Right hindlimb (tissue), 1 donor: ENCODE data around the gene SORL1.
"Not testable (repeated sequence)": the region's sequence is repeated elsewhere in the genome, so short reads cannot be mapped to it uniquely, and the experiment has no call there.

Experiments
- DNase-seq: peaks from one replicate; pipeline ENCODE4 v3.0.0-alpha.2; 2018

Gene SORL1

GRCh38 chr11:121636081-121636799 is 184.1 kb downstream of the SORL1 start:
- DNase-seq = no peak

DNA sequence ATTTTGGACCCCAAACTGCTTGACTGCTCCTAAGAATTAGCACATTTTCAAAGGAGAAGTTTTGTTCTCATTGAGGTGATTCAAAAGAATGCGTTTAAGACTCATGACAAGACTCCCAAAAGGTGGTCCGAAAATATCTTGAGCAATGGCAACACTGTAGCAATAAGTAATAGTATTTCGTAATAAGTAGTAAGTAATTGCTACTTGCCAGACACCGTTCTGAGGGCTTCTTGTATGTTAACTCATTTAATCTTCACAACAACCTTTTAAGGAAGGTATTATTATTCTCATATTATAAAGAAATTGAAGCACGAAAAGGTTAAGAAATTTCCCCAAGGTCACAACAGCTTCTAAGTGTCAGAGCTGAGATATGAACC is 184.7 kb downstream of the SORL1 start:
- no peak for DNase-seq

DNA sequence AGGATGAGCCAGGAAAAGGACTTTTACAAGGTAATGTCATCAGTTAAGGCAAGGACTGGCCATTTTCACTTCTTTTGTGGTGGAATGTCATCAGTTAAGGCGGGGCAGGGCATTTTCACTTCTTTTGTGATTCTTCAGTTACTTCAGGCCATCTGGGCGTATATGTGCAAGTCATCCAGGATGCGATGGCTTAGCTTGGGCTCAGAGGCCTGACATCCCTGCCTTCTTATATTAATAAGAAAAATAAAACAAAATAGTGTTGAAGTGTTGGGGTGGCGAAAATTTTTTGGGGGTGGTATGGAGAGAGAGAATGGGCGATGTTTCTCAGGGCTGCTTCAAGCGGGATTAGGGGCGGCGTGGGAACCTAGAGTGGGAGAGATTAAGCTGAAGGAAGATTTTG is 185.5 kb downstream of the SORL1 start:
- DNase-seq = not testable (repeated sequence)

DNA sequence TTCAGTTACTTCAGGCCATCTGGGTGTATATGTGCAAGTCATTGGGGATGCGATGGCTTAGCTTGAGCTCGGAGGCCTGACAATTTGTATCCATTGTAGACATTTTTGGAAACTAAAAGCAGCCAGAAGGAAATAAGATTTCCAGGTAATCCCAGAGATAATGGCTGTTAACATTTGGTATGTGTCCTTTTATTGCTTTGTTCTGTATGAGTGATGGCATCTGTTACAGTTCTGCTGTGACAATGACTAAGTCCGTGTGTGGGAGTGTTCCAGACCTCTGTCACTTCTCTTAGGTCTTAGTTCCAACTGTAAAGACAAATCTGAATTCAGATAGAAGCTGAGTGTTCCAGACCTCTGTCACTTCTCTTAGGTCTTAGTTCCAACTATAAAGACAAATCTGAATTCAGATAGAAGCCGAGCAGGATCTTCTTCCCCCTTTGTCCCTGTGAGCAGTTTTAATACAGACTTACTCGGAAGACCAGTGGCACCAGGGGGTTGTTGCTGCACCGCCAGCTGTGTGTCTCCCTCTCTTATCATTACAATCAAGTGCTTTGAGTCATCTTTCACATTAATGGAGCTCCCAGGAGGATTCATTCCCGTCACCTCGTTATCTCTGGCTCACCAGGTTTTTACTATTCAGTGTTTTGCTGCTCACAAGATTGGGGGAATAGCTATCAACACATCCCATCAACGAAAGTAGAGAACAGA is 191.5 kb downstream of the SORL1 start:
- DNase-seq = no peak

- no peak for DNase-seq
Observed at GRCh38 chr11:121644187-121644512, 192.0 kb downstream of the SORL1 start.

DNA sequence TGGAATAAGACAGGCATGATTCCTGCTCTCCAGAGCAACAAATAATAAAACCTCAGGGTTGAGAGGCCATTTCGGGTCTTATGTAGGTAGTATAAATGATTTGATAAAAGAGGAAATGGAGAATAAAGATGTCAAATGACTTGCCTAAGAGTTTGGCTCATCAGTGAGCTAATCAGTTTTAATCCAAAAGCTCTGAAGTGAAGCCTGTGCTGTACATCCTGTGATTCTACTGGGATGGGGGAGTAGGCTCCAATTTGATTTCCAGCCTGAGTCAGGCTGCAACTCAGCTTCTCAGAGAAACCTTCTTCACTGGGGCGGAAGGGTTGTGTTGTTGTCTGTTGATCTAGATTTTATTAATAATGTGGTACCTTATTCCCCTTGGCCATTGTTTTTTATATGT is 192.9 kb downstream of the SORL1 start:
- no peak for DNase-seq

DNA sequence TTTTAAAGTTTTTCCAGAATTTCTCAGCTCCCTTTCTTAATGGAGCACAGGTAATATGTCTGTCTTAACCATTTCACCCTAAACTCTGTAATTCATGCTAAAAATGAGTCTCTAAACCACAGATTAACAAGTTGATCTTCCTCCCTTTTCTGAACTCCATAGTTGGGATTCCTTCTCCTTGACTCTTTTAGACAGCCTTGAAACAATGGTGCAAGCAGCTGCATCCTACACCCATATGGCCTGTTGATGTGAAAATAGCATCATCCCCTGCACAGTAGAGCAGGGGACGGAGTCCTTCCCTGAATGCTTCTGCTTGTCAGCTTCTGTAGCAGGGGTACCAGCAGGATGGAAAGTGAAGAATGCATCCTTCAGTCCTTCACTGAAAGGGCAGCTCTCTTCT is 193.5 kb downstream of the SORL1 start:
- no peak for DNase-seq

GRCh38 chr11:121648306-121648705 is 196.2 kb downstream of the SORL1 start:
- no peak for DNase-seq

- no peak for DNase-seq
Observed at GRCh38 chr11:121649798-121650197, 197.7 kb downstream of the SORL1 start.

DNA sequence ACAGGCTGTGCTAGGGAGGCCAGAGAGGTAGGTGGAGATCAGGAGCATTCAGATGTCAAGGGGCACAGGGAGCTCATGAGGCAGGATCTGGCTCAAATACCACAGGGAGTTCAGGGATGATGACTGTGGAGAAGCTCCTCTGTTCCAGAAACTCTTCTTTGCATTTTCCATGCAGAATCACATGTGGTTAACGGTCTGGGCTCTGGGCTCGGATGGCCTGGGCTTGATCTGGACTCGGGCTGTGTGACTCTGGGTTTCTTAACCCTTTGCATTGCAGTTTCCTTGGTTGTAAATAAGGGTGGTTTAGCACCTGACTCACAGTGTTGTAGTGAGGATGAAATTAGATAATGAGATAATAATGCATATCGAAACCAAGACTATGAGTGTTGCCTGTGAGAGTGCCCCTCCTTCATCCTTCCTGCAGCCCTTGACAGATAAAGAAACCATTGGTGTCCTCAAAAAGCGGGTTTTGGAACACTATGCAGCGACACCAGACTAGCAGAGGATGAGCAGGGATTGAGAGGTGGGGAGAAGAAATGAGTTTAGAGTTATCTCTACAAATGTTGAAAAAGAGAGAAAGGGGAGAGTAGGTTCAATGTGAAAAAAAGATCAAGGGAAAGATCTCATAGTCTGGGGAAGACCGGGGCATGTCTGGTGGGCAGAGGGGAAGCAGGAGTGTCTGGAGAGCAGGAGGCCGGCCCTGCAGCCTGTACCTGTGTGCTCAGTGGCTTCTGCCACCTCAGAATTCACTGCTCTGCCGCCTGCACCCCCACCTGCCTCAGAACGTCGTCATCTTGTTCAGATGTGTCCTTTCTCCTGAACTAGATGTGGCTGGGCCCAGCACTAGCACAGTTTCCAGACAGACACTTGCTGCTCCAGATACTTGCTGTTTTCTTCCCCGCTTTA is 198.5 kb downstream of the SORL1 start:
- no peak for DNase-seq

DNA sequence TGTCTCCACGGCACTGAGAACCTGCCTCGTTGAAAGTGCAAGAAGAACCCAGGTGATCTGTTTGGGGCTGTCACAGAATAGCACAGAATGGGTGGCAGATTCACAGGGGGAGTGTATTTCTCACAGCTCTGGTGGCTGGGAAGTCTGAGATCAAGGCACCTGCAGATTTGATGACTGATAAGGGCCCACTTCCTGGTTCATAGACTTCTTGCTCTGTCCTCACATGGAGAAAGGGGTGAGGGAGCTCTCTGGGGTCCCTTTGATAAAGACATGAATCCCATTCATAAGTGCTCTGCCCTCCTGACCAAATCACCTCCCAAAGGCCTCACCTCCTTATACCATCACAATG is 199.1 kb downstream of the SORL1 start:
- DNase-seq = no peak

DNA sequence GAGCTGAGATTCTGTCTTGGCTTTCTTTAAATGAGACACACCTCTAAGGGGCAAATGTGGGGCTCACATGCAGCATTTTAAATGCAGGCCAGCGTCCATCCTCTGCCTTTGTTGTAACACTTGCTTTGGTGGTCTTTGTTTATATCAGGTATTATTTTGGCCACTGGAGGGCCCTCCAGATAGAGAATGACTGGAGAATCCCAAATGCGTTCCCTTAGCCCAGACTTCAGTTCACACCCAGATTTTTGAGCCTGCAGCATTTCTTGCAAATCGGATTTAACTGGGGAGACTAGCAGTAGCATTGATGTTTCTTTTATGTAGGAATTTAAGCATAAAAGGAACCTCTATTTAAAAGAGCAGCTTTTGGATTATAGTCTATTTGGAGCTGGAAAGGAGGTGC is 200.9 kb downstream of the SORL1 start:
- DNase-seq = peak; percentile 58

DNA sequence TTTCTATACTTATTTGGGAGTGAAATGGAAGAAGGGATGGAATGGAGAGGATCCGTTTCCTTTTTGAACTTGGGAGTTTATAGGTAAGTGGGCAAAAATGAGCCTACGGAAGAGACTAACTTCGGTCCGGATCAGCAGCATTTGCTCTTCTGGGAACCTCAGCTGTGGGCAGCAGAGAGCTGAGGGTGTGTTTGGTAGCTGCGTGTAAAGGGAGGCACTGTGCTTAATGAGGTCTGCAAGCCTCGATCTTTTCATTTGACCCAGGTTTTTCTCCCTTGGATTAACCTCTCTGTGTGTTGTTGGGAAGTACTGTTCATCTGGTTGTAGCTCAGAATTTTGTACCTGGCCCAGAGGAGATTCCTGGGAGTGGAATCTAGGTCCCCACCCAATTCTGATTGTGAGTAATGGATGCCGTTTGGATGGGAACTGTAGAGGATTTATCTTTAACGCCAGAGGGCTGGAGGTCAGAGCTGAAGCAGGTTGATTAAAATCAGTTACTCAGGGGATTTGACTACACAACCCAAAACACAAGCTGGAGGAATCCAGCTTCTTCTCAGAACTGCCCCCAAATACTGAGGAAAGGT is 202.2 kb downstream of the SORL1 start:
- DNase-seq = no peak

- no peak for DNase-seq
Observed at GRCh38 chr11:121654843-121655536, 202.9 kb downstream of the SORL1 start.

GRCh38 chr11:121655537-121656327 is 203.6 kb downstream of the SORL1 start:
- DNase-seq = peak; percentile 96

GRCh38 chr11:121656328-121657090 is 204.4 kb downstream of the SORL1 start:
- DNase-seq = peak; percentile 52

GRCh38 chr11:121657146-121657545 is 205.0 kb downstream of the SORL1 start:
- DNase-seq = no peak

GRCh38 chr11:121659811-121660210 is 207.7 kb downstream of the SORL1 start:
- DNase-seq = no peak

- DNase-seq = no peak
Observed at GRCh38 chr11:121661880-121662486, 209.9 kb downstream of the SORL1 start.

DNA sequence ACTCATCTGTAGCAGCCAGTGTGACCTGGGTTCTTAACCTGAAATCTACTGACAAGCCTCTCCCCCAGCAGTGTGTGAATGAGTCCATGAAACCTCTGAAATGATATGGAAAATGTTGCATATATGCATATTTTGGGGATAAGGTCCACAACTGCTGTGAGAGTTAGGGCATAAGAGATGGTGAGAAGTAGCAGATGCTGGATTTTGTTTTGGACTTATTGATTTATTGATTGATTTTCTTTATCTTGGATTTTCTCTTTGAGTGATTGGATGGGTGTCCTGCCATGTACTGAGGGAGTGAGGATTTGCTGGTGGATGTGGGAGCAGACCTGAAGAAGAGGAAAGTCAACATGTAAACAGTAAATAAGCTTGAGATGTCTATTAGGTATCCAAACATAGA is 212.0 kb downstream of the SORL1 start:
- DNase-seq = no peak
